WTC11 (cell line): ENCODE results near the gene RFPL1. TPM values are rescaled to one million over a fixed set of nuclear protein-coding genes. Genes with fewer than 3 reads are reported as not detected.

Source experiments
- ATAC-seq: fragments of 200-7000 bp; cut with Tn5 transposase; 2 replicates; pipeline ENCODE4 v1.10.0; 2021; ENCODE audit warnings: mild to moderate bottlenecking, moderate library complexity
- CTCF ChIA-PET: fragments of 300-600 bp; sonication (Branson Sonifier 250); formaldehyde crosslinking; loops from one replicate; lab custom pipeline; 2021; ENCODE audit warnings: antibody characterized with exemption; lab: Charles Lee
- POLR2A ChIA-PET: fragments of 350-600 bp; sonication (Branson Sonifier 250); formaldehyde crosslinking; loops from one replicate; lab custom pipeline; 2021; ENCODE audit warnings: antibody characterized with exemption; lab: Charles Lee
- DNase-seq: peaks from one replicate; pipeline ENCODE4 v3.0.0; 2021; ENCODE audit warnings: low spot score
- H3K27ac Mint-ChIP-seq: 2 replicates; pipeline ENCODE4 v1.8.0; 2021; ENCODE audit warnings: mixed read lengths
- H3K27me3 Mint-ChIP-seq: 2 replicates; pipeline ENCODE4 v1.8.0; 2021; ENCODE audit warnings: low read depth, mild to moderate bottlenecking, moderate library complexity, mixed read lengths
- H3K36me3 Mint-ChIP-seq: 2 replicates; pipeline ENCODE4 v1.8.0; 2021; ENCODE audit warnings: mixed read lengths
- H3K4me1 Mint-ChIP-seq: 2 replicates; pipeline ENCODE4 v1.8.0; 2022; ENCODE audit warnings: mixed read lengths
- H3K4me3 Mint-ChIP-seq: 2 replicates; pipeline ENCODE4 v1.8.0; 2021; ENCODE audit warnings: mild to moderate bottlenecking, moderate library complexity, mixed read lengths
- H3K9me3 Mint-ChIP-seq: 2 replicates; pipeline ENCODE4 v1.8.0; 2021; ENCODE audit warnings: mixed read lengths
- AR ChIP-seq: fragments of 250-450 bp; sonication (Bioruptor Pico); IDR thresholded peaks from 2 replicates; pipeline ENCODE4 v1.9.0; 2021; ENCODE audit warnings: mild to moderate bottlenecking
- CBFB ChIP-seq: sonication (generic); formaldehyde crosslinking; IDR thresholded peaks from 2 replicates; pipeline ENCODE4 v1.8.1; 2022; ENCODE audit warnings: mild to moderate bottlenecking, low read depth, missing genetic modification reagents
- CREB1 ChIP-seq: sonication (generic); formaldehyde crosslinking; IDR thresholded peaks from 2 replicates; pipeline ENCODE4 v1.8.0; 2023; ENCODE audit warnings: mild to moderate bottlenecking, missing genetic modification reagents
- E2F1 ChIP-seq: sonication (generic); formaldehyde crosslinking; IDR thresholded peaks from 2 replicates; pipeline ENCODE4 v1.8.0; 2022; ENCODE audit warnings: mild to moderate bottlenecking, missing genetic modification reagents
- ESRRA ChIP-seq: sonication (generic); formaldehyde crosslinking; IDR thresholded peaks from 2 replicates; pipeline ENCODE4 v1.8.1; 2022; ENCODE audit warnings: mild to moderate bottlenecking, missing genetic modification reagents, borderline replicate concordance
- FOXP1 ChIP-seq: sonication (generic); formaldehyde crosslinking; IDR thresholded peaks from 2 replicates; pipeline ENCODE4 v1.8.0; 2022; ENCODE audit warnings: missing genetic modification reagents, mild to moderate bottlenecking, moderate library complexity, borderline replicate concordance
- GRHL2 ChIP-seq: fragments of 250-450 bp; sonication (Bioruptor Pico); IDR thresholded peaks from 2 replicates; pipeline ENCODE4 v1.8.0; 2022; ENCODE audit warnings: mild to moderate bottlenecking, moderate library complexity; ENCODE audit not compliant: insufficient replicate concordance, severe bottlenecking
- GTF2I ChIP-seq: fragments of 250-450 bp; sonication (Bioruptor Pico); conservative IDR thresholded peaks from 2 replicates; pipeline ENCODE4 v1.4.0; 2021; ENCODE audit warnings: mild to moderate bottlenecking
- HMGA2 ChIP-seq: fragments of 250-450 bp; sonication (Bioruptor Pico); IDR thresholded peaks from 2 replicates; pipeline ENCODE4 v1.4.0; 2021; ENCODE audit warnings: mild to moderate bottlenecking, moderate library complexity
- IRF2 ChIP-seq: sonication (generic); formaldehyde crosslinking; IDR thresholded peaks from 2 replicates; pipeline ENCODE4 v1.8.0; 2022; ENCODE audit warnings: low read depth, missing genetic modification reagents, borderline replicate concordance
- MAX ChIP-seq: sonication (generic); formaldehyde crosslinking; IDR thresholded peaks from 2 replicates; pipeline ENCODE4 v1.8.0; 2022; ENCODE audit warnings: mild to moderate bottlenecking, missing genetic modification reagents
- MLX ChIP-seq: sonication (generic); formaldehyde crosslinking; IDR thresholded peaks from 2 replicates; pipeline ENCODE4 v1.8.1; 2023; ENCODE audit warnings: mild to moderate bottlenecking, missing genetic modification reagents, moderate library complexity
- RORB ChIP-seq: fragments of 250-450 bp; sonication (Bioruptor Pico); IDR thresholded peaks from 2 replicates; pipeline ENCODE4 v1.9.0; 2021; ENCODE audit warnings: mild to moderate bottlenecking
- TEAD4 ChIP-seq: sonication (generic); formaldehyde crosslinking; IDR thresholded peaks from 2 replicates; pipeline ENCODE4 v1.8.0; 2022; ENCODE audit warnings: mild to moderate bottlenecking, missing genetic modification reagents
- USF1 ChIP-seq: sonication (generic); formaldehyde crosslinking; IDR thresholded peaks from 2 replicates; pipeline ENCODE4 v1.8.0; 2022; ENCODE audit warnings: mild to moderate bottlenecking, missing genetic modification reagents
- ZNF121 ChIP-seq: sonication (generic); formaldehyde crosslinking; IDR thresholded peaks from 2 replicates; pipeline ENCODE4 v1.8.0; 2023; ENCODE audit warnings: missing genetic modification reagents
- ZNF416 ChIP-seq: fragments of 250-450 bp; sonication (Bioruptor Pico); IDR thresholded peaks from 2 replicates; pipeline ENCODE4 v1.9.0; 2021; ENCODE audit warnings: mild to moderate bottlenecking, inconsistent platforms
- ZNF671 ChIP-seq: fragments of 250-450 bp; sonication (Bioruptor Pico); IDR thresholded peaks from 2 replicates; pipeline ENCODE4 v1.8.0; 2021; ENCODE audit warnings: mild to moderate bottlenecking
- total RNA-seq: library from RNA; stranded (reverse); gene quantifications from 3 replicates; pipeline ENCODE4 v1.2.3, GENCODE V29; 2021
- TF ChIP-seq, protein P1 (sequence below): sonication (generic); formaldehyde crosslinking; conservative IDR thresholded peaks from 2 replicates; pipeline ENCODE4 v1.8.1; 2022; ENCODE audit warnings: mild to moderate bottlenecking, missing genetic modification reagents
- TF ChIP-seq, protein P2 (sequence below): fragments of 250-450 bp; sonication (Bioruptor Pico); IDR thresholded peaks from 2 replicates; pipeline ENCODE4 v1.9.0; 2021; ENCODE audit warnings: moderate library complexity, mild to moderate bottlenecking, inconsistent platforms, borderline replicate concordance
- TF ChIP-seq, protein P3 (sequence below): sonication (generic); formaldehyde crosslinking; IDR thresholded peaks from 2 replicates; pipeline ENCODE4 v1.8.0; 2022; ENCODE audit warnings: missing genetic modification reagents
- TF ChIP-seq, protein P4 (sequence below): fragments of 250-450 bp; sonication (Bioruptor Pico); IDR thresholded peaks from 2 replicates; pipeline ENCODE4 v1.8.0; 2021; ENCODE audit warnings: mild to moderate bottlenecking

RFPL1 gene
- total RNA-seq, 1 experiment from 2014 or later, result not detected

DNA sequence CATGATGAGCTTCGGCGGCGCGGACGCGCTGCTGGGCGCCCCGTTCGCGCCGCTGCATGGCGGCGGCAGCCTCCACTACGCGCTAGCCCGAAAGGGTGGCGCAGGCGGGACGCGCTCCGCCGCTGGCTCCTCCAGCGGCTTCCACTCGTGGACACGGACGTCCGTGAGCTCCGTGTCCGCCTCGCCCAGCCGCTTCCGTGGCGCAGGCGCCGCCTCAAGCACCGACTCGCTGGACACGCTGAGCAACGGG, 41.8 kb downstream of the RFPL1 start:
- H3K36me3 Mint-ChIP-seq, result peaks cover under 1% of the 10 kb centered on the region; the same call in 1 of the 2 replicates
- no peaks in the 10 kb centered on the region for H3K9me3 Mint-ChIP-seq
- H3K27me3 Mint-ChIP-seq, result peaks cover 68% of the 10 kb centered on the region
- no peak overlapping the region for H3K27ac Mint-ChIP-seq
- no peak overlapping the region for H3K4me3 Mint-ChIP-seq
- ChIA-PET CTCF (interaction anchor here (0.7 to 6.2 kb wide), 5 partner anchors 10 to 92 kb away, joined by 3 to 60 read pairs (median 4); partner anchors contain the start of gene AP1B1), POLR2A (interaction anchor here (0.6 kb wide), 1 partner anchor 140 kb away, joined by 3 read pairs; no protein-coding TSS in a partner anchor)
- no peak for TF ChIP-seq GTF2I (CRISPR knock-in tag)
- no peak for TF ChIP-seq GRHL2
- DNase-seq, result no peak
- ATAC-seq, result no peak
- peaks cover 42% of the 10 kb centered on the region for H3K4me1 Mint-ChIP-seq

GRCh38 chr22:29480512-29481264, 42.3 kb downstream of the RFPL1 start:
- Mint-ChIP-seq H3K4me3 (peak overlapping the region; percentile 78), H3K27ac (no peak overlapping the region), H3K27me3 (peaks cover 66% of the 10 kb centered on the region), H3K9me3 (no peaks in the 10 kb centered on the region), H3K36me3 (peaks cover 5% of the 10 kb centered on the region; the same call in 1 of the 2 replicates), H3K4me1 (peaks cover 42% of the 10 kb centered on the region)
- ChIA-PET CTCF (interaction anchor here (0.6 to 6.2 kb wide), 8 partner anchors 10 to 221 kb away, joined by 3 to 60 read pairs (median 4); partner anchors contain the start of gene AP1B1), POLR2A (interaction anchor here (0.6 kb wide), 1 partner anchor 140 kb away, joined by 3 read pairs; no protein-coding TSS in a partner anchor)
- peak; percentile 64 for DNase-seq
- ATAC-seq, result peak; percentile 14
- TF ChIP-seq CREB1 (CRISPR knock-in tag) (no peak; the same call in 1 of the 2 replicates), RORB (CRISPR knock-in tag) (no peak), MLX (CRISPR knock-in tag) (peak; percentile 95; the same call in 1 of the 2 replicates), TEAD4 (peak; percentile 99), USF1 (CRISPR knock-in tag) (peak; percentile 68), ZNF121 (peak; percentile 93), AR (CRISPR knock-in tag) (no peak), HMGA2 (CRISPR knock-in tag) (no peak), MAX (peak; percentile 96), CBFB (CRISPR knock-in tag) (peak; percentile 98), ZNF671 (CRISPR knock-in tag) (no peak), FOXP1 (CRISPR knock-in tag) (peak; percentile 100), ZNF416 (CRISPR knock-in tag) (no peak), IRF2 (CRISPR knock-in tag) (peak; percentile 97), ESRRA (peak; percentile 99), E2F1 (CRISPR knock-in tag) (peak; percentile 90)
- TF ChIP-seq, protein P1, sequence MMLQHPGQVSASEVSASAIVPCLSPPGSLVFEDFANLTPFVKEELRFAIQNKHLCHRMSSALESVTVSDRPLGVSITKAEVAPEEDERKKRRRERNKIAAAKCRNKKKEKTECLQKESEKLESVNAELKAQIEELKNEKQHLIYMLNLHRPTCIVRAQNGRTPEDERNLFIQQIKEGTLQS (CRISPR knock-in tag), result peak; percentile 95
- TF ChIP-seq, protein P2, sequence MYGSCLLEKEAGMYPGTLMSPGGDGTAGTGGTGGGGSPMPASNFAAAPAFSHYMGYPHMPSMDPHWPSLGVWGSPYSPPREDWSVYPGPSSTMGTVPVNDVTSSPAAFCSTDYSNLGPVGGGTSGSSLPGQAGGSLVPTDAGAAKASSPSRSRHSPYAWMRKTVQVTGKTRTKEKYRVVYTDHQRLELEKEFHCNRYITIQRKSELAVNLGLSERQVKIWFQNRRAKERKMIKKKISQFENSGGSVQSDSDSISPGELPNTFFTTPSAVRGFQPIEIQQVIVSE (CRISPR knock-in tag), result no peak
- TF ChIP-seq, protein P3, sequence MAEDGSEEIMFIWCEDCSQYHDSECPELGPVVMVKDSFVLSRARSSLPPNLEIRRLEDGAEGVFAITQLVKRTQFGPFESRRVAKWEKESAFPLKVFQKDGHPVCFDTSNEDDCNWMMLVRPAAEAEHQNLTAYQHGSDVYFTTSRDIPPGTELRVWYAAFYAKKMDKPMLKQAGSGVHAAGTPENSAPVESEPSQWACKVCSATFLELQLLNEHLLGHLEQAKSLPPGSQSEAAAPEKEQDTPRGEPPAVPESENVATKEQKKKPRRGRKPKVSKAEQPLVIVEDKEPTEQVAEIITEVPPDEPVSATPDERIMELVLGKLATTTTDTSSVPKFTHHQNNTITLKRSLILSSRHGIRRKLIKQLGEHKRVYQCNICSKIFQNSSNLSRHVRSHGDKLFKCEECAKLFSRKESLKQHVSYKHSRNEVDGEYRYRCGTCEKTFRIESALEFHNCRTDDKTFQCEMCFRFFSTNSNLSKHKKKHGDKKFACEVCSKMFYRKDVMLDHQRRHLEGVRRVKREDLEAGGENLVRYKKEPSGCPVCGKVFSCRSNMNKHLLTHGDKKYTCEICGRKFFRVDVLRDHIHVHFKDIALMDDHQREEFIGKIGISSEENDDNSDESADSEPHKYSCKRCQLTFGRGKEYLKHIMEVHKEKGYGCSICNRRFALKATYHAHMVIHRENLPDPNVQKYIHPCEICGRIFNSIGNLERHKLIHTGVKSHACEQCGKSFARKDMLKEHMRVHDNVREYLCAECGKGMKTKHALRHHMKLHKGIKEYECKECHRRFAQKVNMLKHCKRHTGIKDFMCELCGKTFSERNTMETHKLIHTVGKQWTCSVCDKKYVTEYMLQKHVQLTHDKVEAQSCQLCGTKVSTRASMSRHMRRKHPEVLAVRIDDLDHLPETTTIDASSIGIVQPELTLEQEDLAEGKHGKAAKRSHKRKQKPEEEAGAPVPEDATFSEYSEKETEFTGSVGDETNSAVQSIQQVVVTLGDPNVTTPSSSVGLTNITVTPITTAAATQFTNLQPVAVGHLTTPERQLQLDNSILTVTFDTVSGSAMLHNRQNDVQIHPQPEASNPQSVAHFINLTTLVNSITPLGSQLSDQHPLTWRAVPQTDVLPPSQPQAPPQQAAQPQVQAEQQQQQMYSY (CRISPR knock-in tag), result peak; percentile 90
- TF ChIP-seq, protein P4, sequence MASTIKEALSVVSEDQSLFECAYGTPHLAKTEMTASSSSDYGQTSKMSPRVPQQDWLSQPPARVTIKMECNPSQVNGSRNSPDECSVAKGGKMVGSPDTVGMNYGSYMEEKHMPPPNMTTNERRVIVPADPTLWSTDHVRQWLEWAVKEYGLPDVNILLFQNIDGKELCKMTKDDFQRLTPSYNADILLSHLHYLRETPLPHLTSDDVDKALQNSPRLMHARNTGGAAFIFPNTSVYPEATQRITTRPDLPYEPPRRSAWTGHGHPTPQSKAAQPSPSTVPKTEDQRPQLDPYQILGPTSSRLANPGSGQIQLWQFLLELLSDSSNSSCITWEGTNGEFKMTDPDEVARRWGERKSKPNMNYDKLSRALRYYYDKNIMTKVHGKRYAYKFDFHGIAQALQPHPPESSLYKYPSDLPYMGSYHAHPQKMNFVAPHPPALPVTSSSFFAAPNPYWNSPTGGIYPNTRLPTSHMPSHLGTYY (CRISPR knock-in tag), result no peak
